NCI-H82 treated with DMSO at 0.1 percent for 48 hours (cell line): ENCODE data around the gene HBM.
"Not testable (repeated sequence)": the region's sequence is repeated elsewhere in the genome, so short reads cannot be mapped to it uniquely, and the experiment has no call there.

Experiments
- DNase-seq: peaks from one replicate; lab custom pipeline; 2025; ENCODE audit not compliant: unreplicated experiment; lab: John Stamatoyannopoulos, UW

The HBM gene

DNA sequence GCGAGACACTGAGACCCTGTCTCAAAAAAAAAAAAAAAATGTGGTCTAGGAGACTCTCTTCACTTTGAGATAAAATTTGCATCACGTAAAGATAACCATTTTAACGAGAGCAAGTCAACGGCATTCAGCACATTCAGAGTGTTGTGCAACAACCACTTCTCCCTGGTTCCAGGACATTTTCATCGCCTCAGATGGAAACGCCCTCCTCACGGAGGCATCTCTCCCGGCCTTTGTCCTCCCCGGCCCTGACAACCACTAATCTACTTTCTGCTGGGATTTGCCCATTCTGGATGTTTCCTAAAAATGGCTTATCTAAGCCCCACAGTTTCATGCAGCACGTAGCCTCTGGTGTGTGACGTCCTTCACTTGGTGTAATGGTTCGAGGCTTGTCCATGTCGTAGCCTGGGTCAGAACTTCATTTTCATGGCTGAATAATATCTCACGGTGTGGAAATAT, 21.0 kb upstream of the HBM start:
- DNase-seq = no peak

GRCh38 chr16:146646-147045, 19.1 kb upstream of the HBM start:
- no peak for DNase-seq

GRCh38 chr16:149024-149660, 16.6 kb upstream of the HBM start:
- DNase-seq = no peak

GRCh38 chr16:152141-153128, 13.3 kb upstream of the HBM start, which contains the start of gene HBZ:
HBZ (plus strand) TSS chr16:152644; CDS start chr16:152910, 266 bp downstream.
- no peak for DNase-seq

DNA sequence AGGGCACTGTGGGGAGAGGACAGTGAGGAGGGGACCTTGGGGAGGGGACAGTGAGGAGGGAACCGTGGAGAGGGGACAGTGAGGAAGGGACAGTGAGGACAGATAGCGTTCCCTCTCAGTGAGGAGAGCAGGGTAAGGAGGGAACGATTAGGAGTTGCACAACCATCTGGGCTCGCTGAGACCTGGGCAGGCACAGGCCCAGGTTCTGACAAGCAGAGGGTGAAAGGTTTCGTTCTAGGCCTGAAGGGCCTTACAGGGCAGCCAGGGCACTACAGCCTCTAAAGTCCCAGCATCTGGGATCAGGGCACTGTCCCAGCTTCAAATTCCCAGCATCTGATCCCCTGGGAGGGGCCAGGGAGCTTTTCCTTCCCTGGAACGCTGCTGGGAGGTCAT, 12.7 kb upstream of the HBM start:
- not testable (repeated sequence) for DNase-seq

GRCh38 chr16:153550-154216, 12.1 kb upstream of the HBM start:
- not testable (repeated sequence) for DNase-seq

DNA sequence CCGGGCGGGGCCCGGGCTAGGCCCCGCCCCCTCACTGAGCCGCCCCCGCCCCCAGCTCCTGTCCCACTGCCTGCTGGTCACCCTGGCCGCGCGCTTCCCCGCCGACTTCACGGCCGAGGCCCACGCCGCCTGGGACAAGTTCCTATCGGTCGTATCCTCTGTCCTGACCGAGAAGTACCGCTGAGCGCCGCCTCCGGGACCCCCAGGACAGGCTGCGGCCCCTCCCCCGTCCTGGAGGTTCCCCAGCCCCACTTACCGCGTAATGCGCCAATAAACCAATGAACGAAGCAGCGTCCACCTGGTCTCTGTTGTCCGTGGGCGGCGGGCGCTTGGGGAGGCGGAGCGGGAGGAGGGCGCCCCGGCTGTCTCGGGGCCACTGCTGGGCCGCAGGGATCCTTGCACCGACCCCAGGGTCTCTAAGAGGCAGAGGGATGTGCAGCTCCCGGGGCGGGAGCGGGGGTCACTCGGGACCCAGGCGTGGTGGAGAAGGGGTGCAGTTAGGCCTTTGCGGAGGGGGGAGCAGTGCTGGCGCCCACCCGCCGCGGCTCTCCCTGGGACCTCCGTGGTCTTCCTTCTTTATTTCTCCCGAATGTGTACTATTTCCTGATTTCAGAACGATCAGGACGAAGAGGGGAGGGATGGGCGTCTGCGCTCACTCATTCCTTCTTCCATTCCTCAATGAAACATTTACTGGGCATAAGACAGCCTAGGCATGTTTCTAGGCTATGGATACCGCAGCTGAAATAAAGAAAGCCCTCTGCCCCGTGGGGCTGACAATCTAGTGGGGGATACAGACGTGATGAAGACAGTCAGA, 11.4 kb upstream of the HBM start:
- DNase-seq = no peak

DNA sequence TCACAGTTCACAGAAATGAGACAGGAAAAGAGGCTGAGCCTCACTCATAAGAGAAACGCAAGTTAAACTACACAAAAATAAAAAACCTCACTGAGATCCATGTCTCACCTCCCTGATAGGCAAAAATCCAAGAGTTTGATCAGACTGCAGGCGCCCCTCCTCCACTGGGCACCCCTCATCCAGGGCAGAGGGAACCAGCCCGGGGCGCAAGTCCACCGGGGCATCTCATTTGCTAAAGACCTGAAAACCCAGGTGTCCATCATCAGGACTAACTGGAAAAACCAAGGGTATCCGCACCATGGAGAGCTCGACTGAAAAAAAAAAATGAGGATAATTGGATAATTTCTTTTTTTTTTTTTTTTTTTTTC, 10.8 kb upstream of the HBM start:
- DNase-seq = no peak

DNA sequence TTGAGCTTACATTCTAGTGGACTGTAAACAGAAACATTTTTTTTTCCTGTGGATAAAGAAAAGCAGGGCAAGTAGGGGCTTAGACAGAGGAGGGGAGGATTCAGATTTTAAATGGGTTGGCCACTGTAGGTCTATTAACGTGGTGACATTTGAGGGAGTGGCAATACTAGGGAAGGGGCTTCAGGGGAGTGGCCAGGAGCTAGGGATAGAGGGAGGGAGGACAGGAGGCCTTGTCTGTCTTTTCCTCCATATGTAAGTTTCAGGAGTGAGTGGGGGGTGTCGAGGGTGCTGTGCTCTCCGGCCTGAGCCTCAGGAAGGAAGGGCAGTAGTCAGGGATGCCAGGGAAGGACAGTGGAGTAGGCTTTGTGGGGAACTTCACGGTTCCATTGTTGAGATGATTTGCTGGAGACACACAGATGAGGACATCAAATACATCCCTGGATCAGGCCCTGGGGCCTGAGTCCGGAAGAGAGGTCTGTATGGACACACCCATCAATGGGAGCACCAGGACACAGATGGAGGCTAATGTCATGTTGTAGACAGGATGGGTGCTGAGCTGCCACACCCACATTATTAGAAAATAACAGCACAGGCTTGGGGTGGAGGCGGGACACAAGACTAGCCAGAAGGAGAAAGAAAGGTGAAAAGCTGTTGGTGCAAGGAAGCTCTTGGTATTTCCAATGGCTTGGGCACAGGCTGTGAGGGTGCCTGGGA, 6.5 kb upstream of the HBM start:
- no peak for DNase-seq

- DNase-seq = not testable (repeated sequence)
Measured at GRCh38 chr16:160242-160641, 5.5 kb upstream of the HBM start.

GRCh38 chr16:160691-161190, 5.0 kb upstream of the HBM start:
- DNase-seq = no peak

DNA sequence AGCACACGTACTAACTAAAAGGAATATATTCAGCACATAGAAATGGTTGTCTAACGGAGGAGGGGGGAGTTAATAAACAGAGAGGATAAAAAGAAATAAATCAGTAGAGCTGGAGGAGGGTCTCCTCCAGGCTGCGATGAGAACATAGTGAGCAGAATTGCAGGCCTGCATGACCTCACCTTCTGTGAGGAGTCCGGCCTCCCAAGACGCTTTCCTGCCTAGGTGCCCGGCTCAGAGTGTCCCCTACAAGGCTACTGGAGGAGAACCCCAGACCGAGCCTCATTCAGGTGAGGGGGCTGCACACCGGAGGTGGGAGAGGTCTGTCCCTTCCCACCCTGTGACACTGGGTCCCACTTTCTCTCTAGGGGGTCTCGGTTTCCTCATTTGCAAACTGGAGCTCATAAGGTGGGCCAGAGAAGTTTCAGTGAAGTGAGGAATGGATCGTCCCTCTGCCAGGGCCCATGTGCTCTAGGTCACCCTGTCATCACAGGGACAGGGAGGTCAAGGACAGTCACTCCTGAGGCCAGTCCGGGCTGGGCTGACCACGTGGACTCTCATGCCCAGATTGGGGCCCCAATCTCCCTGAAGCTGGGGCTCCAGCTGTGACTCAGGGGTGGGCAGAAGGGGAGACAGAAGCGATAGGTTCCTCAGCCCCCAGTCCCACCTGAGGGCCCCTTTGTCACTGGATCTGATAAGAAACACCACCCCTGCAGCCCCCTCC, 3.3 kb upstream of the HBM start:
- no peak for DNase-seq

DNA sequence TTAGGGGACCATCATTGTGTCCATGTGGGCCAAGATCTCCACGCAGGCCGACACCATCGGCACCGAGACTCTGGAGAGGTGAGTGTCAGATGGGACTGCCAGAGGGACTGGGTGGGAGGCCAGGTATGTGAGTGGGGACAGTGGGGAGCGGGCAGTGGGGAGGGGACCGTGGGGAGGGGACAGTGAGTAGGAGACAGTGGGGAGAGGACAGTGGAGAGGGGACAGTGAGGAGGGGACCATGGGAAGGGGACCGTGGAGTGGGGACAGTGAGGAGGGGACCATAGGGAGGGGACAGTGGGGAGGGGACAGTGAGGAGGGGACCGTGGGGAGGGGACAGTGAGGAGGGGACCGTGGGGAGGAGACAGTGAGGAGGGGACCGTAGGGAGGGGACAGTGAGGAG, 2.6 kb upstream of the HBM start:
- not testable (repeated sequence) for DNase-seq

DNA sequence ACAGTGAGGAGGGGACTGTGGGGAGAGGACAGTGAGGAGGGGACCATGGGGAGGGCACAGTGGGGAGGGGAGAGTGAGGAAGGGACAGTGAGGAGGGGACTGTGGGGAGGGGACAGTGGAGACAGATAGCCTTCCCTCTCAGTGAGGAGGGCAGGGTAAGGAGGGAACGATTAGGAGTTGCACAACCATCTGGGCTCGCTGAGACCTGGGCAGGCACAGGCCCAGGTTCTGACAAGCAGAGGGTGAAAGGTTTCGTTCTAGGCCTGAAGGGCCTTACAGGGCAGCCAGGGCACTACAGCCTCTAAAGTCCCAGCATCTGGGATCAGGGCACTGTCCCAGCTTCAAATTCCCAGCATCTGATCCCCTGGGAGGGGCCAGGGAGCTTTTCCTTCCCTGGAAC, 2.1 kb upstream of the HBM start:
- not testable (repeated sequence) for DNase-seq

DNA sequence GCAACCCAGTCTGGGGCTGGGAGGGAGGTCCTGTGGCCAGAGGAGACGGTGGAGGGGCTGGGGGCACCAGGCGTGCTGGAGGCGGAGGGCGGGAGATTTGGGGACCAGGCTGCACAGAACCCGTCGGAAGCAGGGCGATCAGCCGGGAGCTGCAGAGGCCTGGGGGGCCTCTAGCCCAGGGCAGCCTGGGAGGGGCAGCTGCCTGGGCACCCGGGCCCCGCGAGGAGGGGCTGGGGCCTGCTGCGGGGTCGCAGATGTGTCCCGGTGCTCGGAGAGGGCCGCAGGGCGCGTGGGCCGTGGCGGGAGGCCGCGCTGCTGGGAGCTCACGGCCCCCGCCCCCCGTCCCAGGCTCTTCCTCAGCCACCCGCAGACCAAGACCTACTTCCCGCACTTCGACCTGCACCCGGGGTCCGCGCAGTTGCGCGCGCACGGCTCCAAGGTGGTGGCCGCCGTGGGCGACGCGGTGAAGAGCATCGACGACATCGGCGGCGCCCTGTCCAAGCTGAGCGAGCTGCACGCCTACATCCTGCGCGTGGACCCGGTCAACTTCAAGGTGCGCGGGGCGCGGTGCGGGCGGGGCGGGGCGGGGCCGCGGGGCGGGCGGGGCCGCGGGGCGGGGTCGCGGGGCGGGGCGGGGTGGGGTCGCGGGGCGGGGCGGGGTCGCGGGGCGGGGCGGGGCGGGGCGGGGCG, 1.5 kb upstream of the HBM start:
- not testable (repeated sequence) for DNase-seq

GRCh38 chr16:164827-165538, 795 bp upstream of the HBM start:
- no peak for DNase-seq

DNA sequence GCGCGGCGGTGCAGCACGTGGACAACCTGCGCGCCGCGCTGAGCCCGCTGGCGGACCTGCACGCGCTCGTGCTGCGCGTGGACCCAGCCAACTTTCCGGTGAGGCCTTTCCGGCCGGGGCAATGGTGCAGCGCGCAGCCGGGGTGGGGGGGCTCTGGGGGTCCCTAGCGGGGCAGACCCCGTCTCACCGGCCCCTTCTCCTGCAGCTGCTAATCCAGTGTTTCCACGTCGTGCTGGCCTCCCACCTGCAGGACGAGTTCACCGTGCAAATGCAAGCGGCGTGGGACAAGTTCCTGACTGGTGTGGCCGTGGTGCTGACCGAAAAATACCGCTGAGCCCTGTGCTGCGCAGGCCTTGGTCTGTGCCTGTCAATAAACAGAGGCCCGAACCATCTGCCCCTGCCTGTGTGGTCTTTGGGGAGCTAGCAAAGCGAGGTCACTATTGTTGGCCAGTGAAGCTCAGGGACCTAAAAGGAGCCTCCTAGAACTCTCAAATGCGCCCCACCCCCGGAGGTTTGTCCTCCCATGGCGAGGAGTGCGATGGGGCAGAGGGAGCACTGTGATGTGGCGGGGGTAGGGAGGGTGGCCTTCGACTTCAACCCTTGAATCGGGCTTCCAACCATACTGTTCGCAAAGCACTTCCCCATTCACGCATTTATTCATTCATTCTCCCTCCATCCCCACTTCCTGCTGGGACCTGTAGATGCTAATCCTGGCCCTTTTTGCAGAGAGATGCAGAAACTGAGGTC, 770 bp downstream of the HBM start:
- DNase-seq = no peak
